Activated gamma-delta T cell treated with anti-CD3 and anti-CD28 coated beads, Interleukin-2, amount 50 U/mL, for 16 hours (primary cell): ENCODE data around the gene TNRC6C.
A peak's percentile ranks its signal among the peaks of the same experiment; 100 is the strongest.
"Not testable (repeated sequence)": the region's sequence is repeated elsewhere in the genome, so short reads cannot be mapped to it uniquely, and the experiment has no call there.

Experiments used
- DNase-seq: peaks from one replicate; pipeline ENCODE4 v3.0.0-alpha.2; 2020; ENCODE audit warnings: low read depth

The TNRC6C gene

GRCh38 chr17:77930780-77931768 lies 27.4 kb upstream of the TNRC6C start:
- no peak for DNase-seq

GRCh38 chr17:77933777-77934398 lies 24.6 kb upstream of the TNRC6C start:
- no peak for DNase-seq

- DNase-seq = no peak
Observed at GRCh38 chr17:77935121-77935571, 23.4 kb upstream of the TNRC6C start.

- not testable (repeated sequence) for DNase-seq
Observed at GRCh38 chr17:77935744-77936143, 22.8 kb upstream of the TNRC6C start.

GRCh38 chr17:77936881-77937280 lies 21.6 kb upstream of the TNRC6C start:
- no peak for DNase-seq

GRCh38 chr17:77941004-77941403 lies 17.5 kb upstream of the TNRC6C start:
- DNase-seq = no peak

- DNase-seq = no peak
Observed at GRCh38 chr17:77942112-77942988, 16.2 kb upstream of the TNRC6C start.

- no peak for DNase-seq
Observed at GRCh38 chr17:77943971-77944370, 14.5 kb upstream of the TNRC6C start.

- no peak for DNase-seq
Observed at GRCh38 chr17:77944390-77945222, 13.9 kb upstream of the TNRC6C start.

- no peak for DNase-seq
Observed at GRCh38 chr17:77946900-77947645, 11.4 kb upstream of the TNRC6C start.

- DNase-seq = no peak
Observed at GRCh38 chr17:77948690-77949114, 9.8 kb upstream of the TNRC6C start.

GRCh38 chr17:77951123-77951522 lies 7.4 kb upstream of the TNRC6C start:
- DNase-seq = no peak

- no peak for DNase-seq
Observed at GRCh38 chr17:77952368-77952767, 6.1 kb upstream of the TNRC6C start.

- DNase-seq = no peak
Observed at GRCh38 chr17:77957235-77957856, 1.2 kb upstream of the TNRC6C start.

GRCh38 chr17:77958716-77959125 lies 218 bp downstream of the TNRC6C start:
- DNase-seq = peak; percentile 11

GRCh38 chr17:77959126-77959925 lies 823 bp downstream of the TNRC6C start:
- peak; percentile 18 for DNase-seq

GRCh38 chr17:77959926-77960521 lies 1.5 kb downstream of the TNRC6C start:
- peak; percentile 11 for DNase-seq

GRCh38 chr17:77961741-77962140 lies 3.2 kb downstream of the TNRC6C start:
- no peak for DNase-seq

- DNase-seq = no peak
Observed at GRCh38 chr17:77962348-77962747, 3.8 kb downstream of the TNRC6C start.
